ENCODE measurements around the gene ABCB11.

The ABCB11 gene

GRCh38 chr2:169006665-169007064 is 24.5 kb downstream of the ABCB11 start:
- H3K27ac ChIP-seq = no peak overlapping the region
- no peak for TF ChIP-seq CTCF (IDR thresholded peaks at IDR 0.05)
- no peak overlapping the region for H3K4me3 ChIP-seq
- no peak for DNase-seq (ENCODE audit: low spot score)

- Histone ChIP-seq H3K4me3 (no peak overlapping the region), H3K27ac (no peak overlapping the region)
- TF ChIP-seq CTCF (IDR thresholded peaks at IDR 0.05) = no peak
- DNase-seq (ENCODE audit: low spot score) = no peak
Observed at GRCh38 chr2:169005994-169006393, 25.1 kb downstream of the ABCB11 start.

GRCh38 chr2:169005080-169005598 is 26.0 kb downstream of the ABCB11 start:
- no peak for TF ChIP-seq CTCF (IDR thresholded peaks at IDR 0.05)
- Histone ChIP-seq H3K4me3 (no peak overlapping the region), H3K27ac (no peak overlapping the region)
- no peak for DNase-seq (ENCODE audit: low spot score)

DNA sequence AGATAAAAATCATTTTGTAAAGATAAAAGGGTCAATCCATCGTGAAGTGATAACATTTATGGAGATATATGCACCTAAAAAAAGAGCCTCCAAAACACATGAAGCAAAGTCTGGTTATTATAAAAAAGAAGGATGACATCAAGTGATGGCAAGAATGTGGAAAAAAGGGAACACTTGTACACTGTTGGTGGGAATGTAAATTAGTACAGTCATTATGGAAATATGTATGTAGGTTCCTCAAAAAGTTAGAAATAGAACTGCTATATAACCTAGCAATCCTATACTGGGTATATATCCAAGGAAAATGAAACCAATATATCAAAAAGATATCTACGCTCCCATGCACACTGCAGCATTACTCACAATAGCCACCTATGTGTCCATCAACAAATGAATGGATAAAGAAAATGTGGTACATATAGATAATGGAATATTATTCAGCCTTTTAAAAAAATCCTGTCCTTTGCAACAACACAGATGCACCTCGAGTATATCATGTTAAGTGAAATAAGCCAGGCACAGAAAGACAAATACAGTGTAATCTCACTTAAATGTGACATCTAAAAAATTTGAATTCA is 28.9 kb downstream of the ABCB11 start:
- no peak for DNase-seq (ENCODE audit: low spot score)
- no peak for TF ChIP-seq CTCF (IDR thresholded peaks at IDR 0.05)
- Histone ChIP-seq H3K27ac (no peak overlapping the region), H3K4me3 (no peak overlapping the region)

GRCh38 chr2:169001116-169001815 is 29.9 kb downstream of the ABCB11 start:
- no peak overlapping the region for H3K27ac ChIP-seq
- no peak for DNase-seq (ENCODE audit: low spot score)
- H3K4me3 ChIP-seq = no peak overlapping the region
- no peak for TF ChIP-seq CTCF (IDR thresholded peaks at IDR 0.05)

GRCh38 chr2:168999668-169000213 is 31.4 kb downstream of the ABCB11 start:
- no peak overlapping the region for H3K4me3 ChIP-seq
- no peak for TF ChIP-seq CTCF (IDR thresholded peaks at IDR 0.05)
- H3K27ac ChIP-seq = no peak overlapping the region
- DNase-seq (ENCODE audit: low spot score) = no peak

Data from coronary artery (tissue), 2 donors.